K562 (cell line): ENCODE results near the gene SLC30A1. TPM values are rescaled to one million over a fixed set of nuclear protein-coding genes. Genes with fewer than 3 reads are reported as not detected.
A peak's percentile ranks its signal among the peaks of the same experiment; 100 is the strongest.

Experiments
- ATAC-seq: fragments of 200-7000 bp; cut with Tn5 transposase; 3 replicates; pipeline ENCODE4 v1.9.1; 2020; ENCODE audit warnings: moderate library complexity
- BruUV-seq: library from RNA; stranded (reverse); fragments of 400-500 nt; replicated peaks from 2 replicates; lab custom pipeline; 2021; lab: Mats Ljungman, UMichigan
- CTCF ChIA-PET: fragments of 300-600 bp; formaldehyde crosslinking; extraction: SDS; loops from one replicate; lab custom pipeline; 2021; ENCODE audit warnings: low intra/inter-chr PET ratio; lab: Yijun Ruan, JAX
- POLR2A ChIA-PET: fragments of 300-600, 350-650 bp; sonication (Branson Sonifier 250); formaldehyde crosslinking; extraction: SDS; loops from one replicate; lab custom pipeline; 2021; ENCODE audit warnings: antibody characterized with exemption, inconsistent platforms; lab: Yijun Ruan, JAX
- DNase-seq, 4 experiments: peaks; one replicate each; pipeline versions ENCODE4 v3.0.0 to v3.0.0-alpha.2; 2011 to 2018; ENCODE audit warnings: low spot score in 3 of 4, mixed read lengths in 3 of 4; ENCODE audit errors: extremely low read depth in 1 of 4
- FAIRE-seq: peaks from 2 replicates; lab custom pipeline; 2011; peaks lifted over from hg19 to GRCh38; lab: Jason Lieb, UNC
- H2AFZ ChIP-seq: 2 replicates; pipeline ENCODE4 v1.6.0; 2011; ENCODE audit warnings: low read depth, low read length, control low read depth, inconsistent platforms
- H3K27ac ChIP-seq: fragments of 200-600 bp; 3 replicates; pipeline ENCODE4 v1.8.0; 2011; ENCODE audit warnings: low read depth, mild to moderate bottlenecking, control low read depth, inconsistent platforms, low read length, moderate library complexity, mixed read lengths; ENCODE audit errors: extremely low read depth
- H3K27me3 ChIP-seq, 2 experiments: fragments of 300-600 bp in 1 of 2; 2 replicates in 1 of 2; 3 replicates in 1 of 2; pipeline versions ENCODE4 v1.6.0 to v1.8.0; 2011; ENCODE audit warnings: inconsistent platforms in 2 of 2, low read length in 2 of 2, mild to moderate bottlenecking in 1 of 2, mixed read lengths in 1 of 2, moderate library complexity in 1 of 2; ENCODE audit not compliant: control insufficient read depth in 2 of 2, insufficient read depth in 2 of 2
- H3K36me3 ChIP-seq: fragments of 300-600 bp; 3 replicates; pipeline ENCODE4 v1.8.0; 2011; ENCODE audit warnings: mild to moderate bottlenecking, low read length, inconsistent platforms; ENCODE audit not compliant: control insufficient read depth, insufficient read depth
- H3K4me1 ChIP-seq, 2 experiments: fragments of 200-600 bp in 1 of 2; replicated peaks in 1 of 2; 2 replicates in 1 of 2; 3 replicates in 1 of 2; pipeline versions ENCODE4 v1.5.1 to v1.8.0; 2011; ENCODE audit warnings: inconsistent platforms in 2 of 2, low read length in 2 of 2, mild to moderate bottlenecking in 1 of 2, mixed read lengths in 1 of 2, moderate library complexity in 1 of 2; ENCODE audit not compliant: control insufficient read depth in 2 of 2, insufficient read depth in 2 of 2
- H3K4me2 ChIP-seq: 2 replicates; pipeline ENCODE4 v1.6.1; 2011; ENCODE audit warnings: low read length, control low read depth, inconsistent platforms, mixed read lengths; ENCODE audit not compliant: insufficient read depth
- H3K4me3 ChIP-seq: fragments of 200-600 bp; sonication (generic), shearing (Covaris generic); 2 replicates; pipeline ENCODE4 v1.5.1; 2016; ENCODE audit warnings: control low read depth, inconsistent platforms
- H3K79me2 ChIP-seq: fragments of 200-600 bp; 3 replicates; pipeline ENCODE4 v1.8.0; 2011; ENCODE audit warnings: low read length, inconsistent platforms; ENCODE audit not compliant: control insufficient read depth, insufficient read depth
- H3K9ac ChIP-seq, 2 experiments: 2 replicates each; pipeline versions ENCODE4 v1.6.0 to v1.6.1; 2011; ENCODE audit warnings: low read depth in 2 of 2, low read length in 2 of 2, control low read depth in 1 of 2, inconsistent platforms in 1 of 2, mild to moderate bottlenecking in 1 of 2, mixed read lengths in 1 of 2; ENCODE audit not compliant: insufficient read depth in 1 of 2
- H3K9me1 ChIP-seq: one replicate; pipeline ENCODE4 v1.6.0; 2011; ENCODE audit warnings: inconsistent platforms, mild to moderate bottlenecking, low read length, moderate library complexity; ENCODE audit not compliant: control insufficient read depth, insufficient read depth
- H3K9me3 ChIP-seq: replicated peaks from 2 replicates; pipeline ENCODE4 v1.5.1; 2011; ENCODE audit warnings: low read depth, low read length, inconsistent platforms; ENCODE audit not compliant: control insufficient read depth, insufficient read depth
- H4K20me1 ChIP-seq: replicated peaks from 2 replicates; pipeline ENCODE4 v1.6.1; 2011; ENCODE audit warnings: low read length, inconsistent platforms, mixed read lengths; ENCODE audit not compliant: control insufficient read depth, insufficient read depth
- MEIS2 ChIP-seq: fragments of 450-650 bp; IDR thresholded peaks from 2 replicates; pipeline ENCODE4 v1.6.1; 2014; ENCODE audit warnings: mild to moderate bottlenecking; ENCODE audit not compliant: partially characterized antibody
- MYNN ChIP-seq, 2 experiments: sonication (generic); formaldehyde crosslinking in 1 of 2; IDR thresholded peaks; 2 replicates each; pipeline versions ENCODE4 v1.5.0 to v1.6.1; 2016 to 2020; ENCODE audit warnings: antibody characterized with exemption in 1 of 2, missing genetic modification reagents in 1 of 2
- NFRKB ChIP-seq: fragments of 450-650 bp; IDR thresholded peaks from 2 replicates; pipeline ENCODE4 v1.6.1; 2016; ENCODE audit warnings: low read depth
- PBX2 ChIP-seq, 2 experiments: IDR thresholded peaks in 1 of 2; conservative IDR thresholded peaks in 1 of 2; 2 replicates each; pipeline ENCODE4 v1.6.1; 2016; ENCODE audit warnings: low read depth in 2 of 2, mild to moderate bottlenecking in 1 of 2, missing compliant biosample characterization in 1 of 2, missing genetic modification characterization in 1 of 2, moderate library complexity in 1 of 2
- PHB2 ChIP-seq: fragments of 450-650 bp; IDR thresholded peaks from 2 replicates; pipeline ENCODE4 v1.6.1; 2017; ENCODE audit warnings: low read depth
- SMARCE1 ChIP-seq: fragments of 450-650 bp; IDR thresholded peaks from 2 replicates; pipeline ENCODE4 v1.7.1; 2016; ENCODE audit warnings: mild to moderate bottlenecking
- WGBS: fragments of 100-300 bp; shearing (Covaris generic); methylation state at CpG from one replicate; pipeline ENCODE4 v1.1.6; 2016; ENCODE audit warnings: low coverage, mixed read lengths; ENCODE audit not compliant: insufficient coverage; ENCODE audit errors: missing lambda C conversion rate; 5-methylcytosine and 5-hydroxymethylcytosine counted together
- in situ Hi-C: fragments of 300-500 bp; cut with MboI; formaldehyde crosslinking; loops from 4 replicates; pipeline ENCODE4 v1.15.0; 2018; ENCODE audit warnings: inconsistent platforms, mixed read lengths
- intact Hi-C: fragments of 100-400 bp; cut with micrococcal nuclease; formaldehyde crosslinking; loops from 2 replicates; pipeline ENCODE4 v1.14.2; 2022
- polyA plus RNA-seq, 8 experiments: library from polyadenylated mRNA; depleted of rRNA in 4 of 8; stranded (reverse) in 5 of 8; unstranded in 3 of 8; fragments of >200 nt; fragmentation: Nextera tagmentation in 2 of 8; fragmentation: Illumina TruSeq in 1 of 8; extraction: Ambion mirVana in 2 of 8; extraction: Trizol in 1 of 8; gene quantifications; 2 replicates each; pipeline versions ENCODE4 v1.2.1 to v1.2.3, GENCODE V29; 2011 to 2014; ENCODE audit warnings: inconsistent platforms in 1 of 8, missing spikeins in 1 of 8
- total RNA-seq, 7 experiments: library from RNA; depleted of rRNA in 6 of 7; stranded (reverse); fragments of >200 nt in 6 of 7; fragmentation: Illumina TruSeq in 2 of 7; extraction: Trizol in 2 of 7; gene quantifications; 2 replicates each; pipeline versions ENCODE4 v1.2.1 to v1.2.3, GENCODE V29; 2011 to 2021; ENCODE audit warnings: low replicate concordance in 1 of 7
- TF ChIP-seq, protein P1 (sequence below): fragments of 450-650 bp; IDR thresholded peaks from 2 replicates; pipeline ENCODE4 v1.6.1; 2016

The SLC30A1 gene
- total and polyA plus RNA-seq, 9 of the 15 experiments (the other 6 are each of a cell fraction or from before 2014, with no cell fraction given) = 4.1 to 14.4 (median 6.6) TPM

- TF ChIP-seq SMARCE1 (no peak), PHB2 (no peak), MEIS2 (peak; percentile 83), MYNN (IDR thresholded peaks at IDR 0.05) (peak; percentile 99), MYNN (CRISPR knock-in tag; IDR thresholded peaks at IDR 0.05) (peak; percentile 36; the same call in 1 of the 2 replicates), PBX2 (CRISPR knock-in tag; IDR thresholded peaks at IDR 0.05; ENCODE audit: low read depth) (no peak), PBX2 (tag; conservative IDR thresholded peaks at IDR 0.05; ENCODE audit: low read depth) (peak; percentile 77; the same call in 1 of the 2 replicates), NFRKB (0 out of 2 replicates have a peak, but pooled peaks have one; percentile 8)
- TF ChIP-seq, protein P1, sequence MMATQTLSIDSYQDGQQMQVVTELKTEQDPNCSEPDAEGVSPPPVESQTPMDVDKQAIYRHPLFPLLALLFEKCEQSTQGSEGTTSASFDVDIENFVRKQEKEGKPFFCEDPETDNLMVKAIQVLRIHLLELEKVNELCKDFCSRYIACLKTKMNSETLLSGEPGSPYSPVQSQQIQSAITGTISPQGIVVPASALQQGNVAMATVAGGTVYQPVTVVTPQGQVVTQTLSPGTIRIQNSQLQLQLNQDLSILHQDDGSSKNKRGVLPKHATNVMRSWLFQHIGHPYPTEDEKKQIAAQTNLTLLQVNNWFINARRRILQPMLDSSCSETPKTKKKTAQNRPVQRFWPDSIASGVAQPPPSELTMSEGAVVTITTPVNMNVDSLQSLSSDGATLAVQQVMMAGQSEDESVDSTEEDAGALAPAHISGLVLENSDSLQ = peak; percentile 85
- FAIRE-seq = no peak
- CTCF ChIA-PET = no interaction called here
- Histone ChIP-seq H3K27ac (no peak overlapping the region), H3K27me3 (no peaks in the 10 kb centered on the region), H3K36me3 (no peaks in the 10 kb centered on the region), H2AFZ (no peak overlapping the region; the same call in 1 of the 2 replicates), H3K4me2 (no peak overlapping the region), H3K9me1 (no peaks in the 10 kb centered on the region), H4K20me1 (no peaks in the 10 kb centered on the region), H3K4me3 (no peak overlapping the region), H3K9ac (no peak overlapping the region; a peak in 1 of 4 replicates), H3K79me2 (no peaks in the 10 kb centered on the region), H3K9me3 (no peaks in the 10 kb centered on the region), H3K4me1 (peaks cover 21 to 28% of the 10 kb centered on the region in 2 experiments)
- POLR2A ChIA-PET = interaction anchor here (1.2 to 1.3 kb wide), 2 partner anchors 31 to 58 kb away, joined by 3 to 4 read pairs; no protein-coding TSS in a partner anchor
- no TSS peak for BruUV-seq
- no peak for ATAC-seq
- in situ Hi-C loops = no loop called here
- no peak for DNase-seq
- intact Hi-C loops = no loop called here
- WGBS = 56% methylated on average over 6 of the region's 6 CpGs
Observed at GRCh38 chr1:211547710-211548109, 31.3 kb downstream of the SLC30A1 start.
